ENCODE results near the gene CAPN12. TPM values are rescaled to one million over a fixed set of nuclear protein-coding genes. Genes with fewer than 3 reads are reported as not detected.

Gene CAPN12
- total RNA-seq, 5 donors from 2014 or later (not counting 1 experiment from before 2014, with no cell fraction given), result 2.5 to 13.8 (median 8.8) TPM

GRCh38 chr19:38731654-38732301 lies 12.5 kb downstream of the CAPN12 start:
- H3K27ac ChIP-seq (ENCODE audit: low read length), result peak overlapping the region; percentile 23
- Mint-ChIP-seq H3K27me3 (no peaks in the 10 kb centered on the region), H3K27ac (peak overlapping the region; percentile 62 to 90), H3K36me3 (peaks cover 6% of the 10 kb centered on the region), H3K4me1 (peaks cover 35 to 46% (median 38%) of the 10 kb centered on the region in 3 donors), H3K9me3 (no peaks in the 10 kb centered on the region), H3K4me3 (no peak overlapping the region)
- H3K27me3 ChIP-seq (replicated peaks in 1 of 2; ENCODE audit: control insufficient read depth in 2 of 2, extremely low read depth in 1 of 2, insufficient read depth in 2 of 2, low read length in 1 of 2), result peaks cover 0 to 2% of the 10 kb centered on the region in 2 experiments
- ChIA-PET POLR2A (no interaction called here), CTCF (no interaction called here)
- peaks cover 11 to 58% of the 10 kb centered on the region in 2 experiments for H3K4me1 ChIP-seq (ENCODE audit: control insufficient read depth in 1 of 2, extremely low read depth in 1 of 2, insufficient read depth in 2 of 2, low read length in 2 of 2)
- ATAC-seq (replicated peaks in 1 of 4) (no peak), DNase-seq (no peak)
- H3K36me3 ChIP-seq (ENCODE audit: control insufficient read depth in 2 of 2, extremely low read depth in 1 of 2, insufficient read depth in 1 of 2, low read length in 1 of 2), result peaks cover 0 to 12% of the 10 kb centered on the region in 2 donors
- no peaks in the 10 kb centered on the region for H3K9me3 ChIP-seq
- no peak overlapping the region for H3K4me3 ChIP-seq (ENCODE audit: control insufficient read depth in 1 of 2, extremely low read depth in 1 of 2, low read length in 1 of 2)
- 80% methylated on average over 9 of the region's 10 CpGs for WGBS (ENCODE audit: insufficient coverage)

GRCh38 chr19:38730731-38731589 lies 13.3 kb downstream of the CAPN12 start:
- 100% methylated on average over 1 of the region's 19 CpGs for WGBS (ENCODE audit: insufficient coverage)
- Mint-ChIP-seq H3K9me3 (no peaks in the 10 kb centered on the region), H3K4me3 (no peak overlapping the region), H3K27ac (peak overlapping the region; percentile 62 to 90), H3K27me3 (no peaks in the 10 kb centered on the region), H3K36me3 (peaks cover 8% of the 10 kb centered on the region), H3K4me1 (peaks cover 38 to 41% (median 39%) of the 10 kb centered on the region in 3 donors)
- Histone ChIP-seq H3K4me3 (ENCODE audit: control insufficient read depth in 1 of 2, extremely low read depth in 1 of 2, low read length in 1 of 2) (no peak overlapping the region), H3K36me3 (ENCODE audit: control insufficient read depth in 2 of 2, extremely low read depth in 1 of 2, insufficient read depth in 1 of 2, low read length in 1 of 2) (peaks cover 0 to 20% of the 10 kb centered on the region in 2 donors), H3K4me1 (ENCODE audit: control insufficient read depth in 1 of 2, extremely low read depth in 1 of 2, insufficient read depth in 2 of 2, low read length in 2 of 2) (peaks cover 7 to 58% of the 10 kb centered on the region in 2 experiments), H3K27ac (ENCODE audit: low read length) (no peak overlapping the region), H3K9me3 (no peaks in the 10 kb centered on the region), H3K27me3 (replicated peaks in 1 of 2; ENCODE audit: control insufficient read depth in 2 of 2, extremely low read depth in 1 of 2, insufficient read depth in 2 of 2, low read length in 1 of 2) (no peaks in the 10 kb centered on the region)
- POLR2A ChIA-PET, result no interaction called here
- CTCF ChIA-PET, result no interaction called here
- ATAC-seq (replicated peaks in 1 of 4) (no peak), DNase-seq (no peak)

GRCh38 chr19:38730470-38730730 lies 13.9 kb downstream of the CAPN12 start:
- Histone ChIP-seq H3K27me3 (replicated peaks in 1 of 2; ENCODE audit: control insufficient read depth in 2 of 2, extremely low read depth in 1 of 2, insufficient read depth in 2 of 2, low read length in 1 of 2) (no peaks in the 10 kb centered on the region), H3K4me3 (ENCODE audit: control insufficient read depth in 1 of 2, extremely low read depth in 1 of 2, low read length in 1 of 2) (no peak overlapping the region), H3K4me1 (ENCODE audit: control insufficient read depth in 1 of 2, extremely low read depth in 1 of 2, insufficient read depth in 2 of 2, low read length in 2 of 2) (peaks cover 7 to 61% of the 10 kb centered on the region in 2 experiments), H3K36me3 (ENCODE audit: control insufficient read depth in 2 of 2, extremely low read depth in 1 of 2, insufficient read depth in 1 of 2, low read length in 1 of 2) (peaks cover under 1 to 25% of the 10 kb centered on the region in 2 donors), H3K9me3 (no peaks in the 10 kb centered on the region), H3K27ac (ENCODE audit: low read length) (no peak overlapping the region)
- H3K36me3 Mint-ChIP-seq, result peaks cover 8% of the 10 kb centered on the region
- ChIA-PET POLR2A (no interaction called here), CTCF (interaction anchor here in 1 of 2 donors (0.6 to 0.8 kb wide), 2 partner anchors 156 to 157 kb away, joined by 3 to 5 read pairs; no protein-coding TSS in a partner anchor)
- ATAC-seq (replicated peaks in 1 of 4) (no peak), DNase-seq (no peak)
- H3K27ac Mint-ChIP-seq, result peak overlapping the region; percentile 14 to 55
- H3K27me3 Mint-ChIP-seq, result no peaks in the 10 kb centered on the region
- WGBS (ENCODE audit: insufficient coverage), result 96% methylated on average over 7 of the region's 7 CpGs
- no peaks in the 10 kb centered on the region for H3K9me3 Mint-ChIP-seq
- peaks cover 38 to 40% (median 38%) of the 10 kb centered on the region in 3 donors for H3K4me1 Mint-ChIP-seq
- H3K4me3 Mint-ChIP-seq, result no peak overlapping the region

- Histone ChIP-seq H3K36me3 (ENCODE audit: control insufficient read depth in 2 of 2, extremely low read depth in 1 of 2, insufficient read depth in 1 of 2, low read length in 1 of 2) (peaks cover 5 to 31% of the 10 kb centered on the region in 2 donors), H3K4me3 (ENCODE audit: control insufficient read depth in 1 of 2, extremely low read depth in 1 of 2, low read length in 1 of 2) (no peak overlapping the region), H3K27ac (ENCODE audit: low read length) (no peak overlapping the region), H3K27me3 (replicated peaks in 1 of 2; ENCODE audit: control insufficient read depth in 2 of 2, extremely low read depth in 1 of 2, insufficient read depth in 2 of 2, low read length in 1 of 2) (no peaks in the 10 kb centered on the region), H3K9me3 (no peaks in the 10 kb centered on the region), H3K4me1 (ENCODE audit: control insufficient read depth in 1 of 2, extremely low read depth in 1 of 2, insufficient read depth in 2 of 2, low read length in 2 of 2) (peaks cover 4 to 56% of the 10 kb centered on the region in 2 experiments)
- ATAC-seq (replicated peaks in 1 of 4) (peak; percentile 46 to 82 (median 57)), DNase-seq (peak; percentile 48 to 82 (median 70))
- H3K27me3 Mint-ChIP-seq, result no peaks in the 10 kb centered on the region
- H3K9me3 Mint-ChIP-seq, result no peaks in the 10 kb centered on the region
- CTCF ChIA-PET, result interaction anchor here (0.6 to 0.8 kb wide), 4 partner anchors 52 to 158 kb away, joined by 3 to 5 read pairs (median 3); no protein-coding TSS in a partner anchor
- H3K4me1 Mint-ChIP-seq, result peaks cover 33 to 35% (median 33%) of the 10 kb centered on the region in 3 donors
- POLR2A ChIA-PET, result no interaction called here
- WGBS (ENCODE audit: insufficient coverage), result 41% methylated on average over 6 of the region's 17 CpGs
- no peak overlapping the region for H3K4me3 Mint-ChIP-seq
- H3K27ac Mint-ChIP-seq, result peak overlapping the region in 1 of 2 donors; percentile 44
- H3K36me3 Mint-ChIP-seq, result peaks cover 8% of the 10 kb centered on the region
Observed at GRCh38 chr19:38729653-38730469, 14.4 kb downstream of the CAPN12 start.

GRCh38 chr19:38728752-38729541 lies 15.3 kb downstream of the CAPN12 start:
- ATAC-seq (replicated peaks in 1 of 4), result no peak
- Histone ChIP-seq H3K36me3 (ENCODE audit: control insufficient read depth in 2 of 2, extremely low read depth in 1 of 2, insufficient read depth in 1 of 2, low read length in 1 of 2) (peaks cover 5 to 39% of the 10 kb centered on the region in 2 donors), H3K9me3 (no peaks in the 10 kb centered on the region), H3K27me3 (replicated peaks in 1 of 2; ENCODE audit: control insufficient read depth in 2 of 2, extremely low read depth in 1 of 2, insufficient read depth in 2 of 2, low read length in 1 of 2) (no peaks in the 10 kb centered on the region), H3K27ac (ENCODE audit: low read length) (no peak overlapping the region), H3K4me1 (ENCODE audit: control insufficient read depth in 1 of 2, extremely low read depth in 1 of 2, insufficient read depth in 2 of 2, low read length in 2 of 2) (peaks cover 0 to 46% of the 10 kb centered on the region in 2 experiments), H3K4me3 (ENCODE audit: control insufficient read depth in 1 of 2, extremely low read depth in 1 of 2, low read length in 1 of 2) (no peak overlapping the region)
- Mint-ChIP-seq H3K27ac (no peak overlapping the region), H3K4me3 (no peak overlapping the region), H3K27me3 (no peaks in the 10 kb centered on the region), H3K36me3 (peaks cover 8% of the 10 kb centered on the region), H3K9me3 (no peaks in the 10 kb centered on the region), H3K4me1 (peaks cover 23 to 26% (median 24%) of the 10 kb centered on the region in 3 donors)
- CTCF ChIA-PET, result interaction anchor here in 1 of 2 donors (0.6 kb wide), 1 partner anchor 54 kb away, joined by 3 read pairs; no protein-coding TSS in a partner anchor
- WGBS (ENCODE audit: insufficient coverage), result 95% methylated on average over 25 of the region's 37 CpGs
- DNase-seq, result no peak
- POLR2A ChIA-PET, result no interaction called here
